NCI-H2227 treated with DMSO at 0.1 percent for 48 hours (cell line): ENCODE measurements around the gene WNK4.
A peak's percentile ranks its signal among the peaks of the same experiment; 100 is the strongest.

Experiments used
- DNase-seq: peaks from one replicate; lab custom pipeline; 2025; lab: John Stamatoyannopoulos, UW

The WNK4 gene

GRCh38 chr17:42841975-42842685 is 61.7 kb downstream of the WNK4 start:
- no peak for DNase-seq

GRCh38 chr17:42843358-42843934 is 63.0 kb downstream of the WNK4 start:
- peak; percentile 68 for DNase-seq

- no peak for DNase-seq
Measured at GRCh38 chr17:42844271-42844670, 63.9 kb downstream of the WNK4 start, which contains the start of gene AOC2. AOC2 (plus strand) TSS chr17:42844580; CDS start chr17:42844627, 47 bp downstream.

GRCh38 chr17:42844761-42845555 is 64.5 kb downstream of the WNK4 start:
- DNase-seq: no peak

- DNase-seq: no peak
Measured at GRCh38 chr17:42845556-42845917, 65.1 kb downstream of the WNK4 start.

GRCh38 chr17:42845918-42846593 is 65.6 kb downstream of the WNK4 start:
- DNase-seq: no peak
